CD4-positive, alpha-beta T cell treated with Interleukin-12 subunit alpha and Interleukin-12 subunit beta, for 1 hour (primary cell): ENCODE measurements around the gene PRKAB1.
"Not testable (repeated sequence)": the region's sequence is repeated elsewhere in the genome, so short reads cannot be mapped to it uniquely, and the experiment has no call there.

Experiments
- DNase-seq: peaks from one replicate; pipeline ENCODE4 v3.0.0-alpha.2; 2020

Gene PRKAB1, protein sequence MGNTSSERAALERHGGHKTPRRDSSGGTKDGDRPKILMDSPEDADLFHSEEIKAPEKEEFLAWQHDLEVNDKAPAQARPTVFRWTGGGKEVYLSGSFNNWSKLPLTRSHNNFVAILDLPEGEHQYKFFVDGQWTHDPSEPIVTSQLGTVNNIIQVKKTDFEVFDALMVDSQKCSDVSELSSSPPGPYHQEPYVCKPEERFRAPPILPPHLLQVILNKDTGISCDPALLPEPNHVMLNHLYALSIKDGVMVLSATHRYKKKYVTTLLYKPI

GRCh38 chr12:119667577-119668323 lies at the start of gene PRKAB1:
TSS of gene PRKAB1 (plus strand) at chr12:119668133. CDS start at chr12:119668245, 112 bp downstream.
- DNase-seq = peak; percentile 97

DNA sequence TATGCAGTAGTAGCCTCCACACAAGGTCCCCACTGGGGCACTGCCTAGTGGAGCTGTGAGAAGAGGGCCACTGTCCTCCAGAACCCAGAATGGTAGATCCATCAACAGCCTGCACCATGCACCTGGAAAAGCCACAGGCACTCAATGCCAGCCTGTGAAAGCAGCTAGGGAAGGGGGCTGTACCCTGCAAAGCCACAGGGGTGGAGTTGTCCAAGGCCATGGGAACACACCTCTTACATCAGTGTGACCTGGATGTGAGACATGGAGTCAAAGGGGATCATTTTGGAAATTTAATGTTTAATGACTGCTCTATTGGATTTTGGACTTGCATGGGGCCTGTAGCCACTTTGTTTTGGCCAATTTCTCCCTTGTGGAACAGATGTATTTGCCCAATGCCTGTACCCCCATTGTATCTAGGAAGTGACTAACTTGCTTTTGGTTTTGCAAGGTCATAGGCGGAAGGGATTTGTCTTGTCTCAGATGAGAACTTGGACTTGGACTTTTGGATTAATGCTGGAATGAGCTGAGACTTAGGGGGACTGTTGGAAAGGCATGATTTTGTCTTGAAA lies 49.5 kb upstream of the PRKAB1 start:
- DNase-seq = not testable (repeated sequence)

GRCh38 chr12:119620490-119620889 lies 47.4 kb upstream of the PRKAB1 start:
- DNase-seq = no peak

DNA sequence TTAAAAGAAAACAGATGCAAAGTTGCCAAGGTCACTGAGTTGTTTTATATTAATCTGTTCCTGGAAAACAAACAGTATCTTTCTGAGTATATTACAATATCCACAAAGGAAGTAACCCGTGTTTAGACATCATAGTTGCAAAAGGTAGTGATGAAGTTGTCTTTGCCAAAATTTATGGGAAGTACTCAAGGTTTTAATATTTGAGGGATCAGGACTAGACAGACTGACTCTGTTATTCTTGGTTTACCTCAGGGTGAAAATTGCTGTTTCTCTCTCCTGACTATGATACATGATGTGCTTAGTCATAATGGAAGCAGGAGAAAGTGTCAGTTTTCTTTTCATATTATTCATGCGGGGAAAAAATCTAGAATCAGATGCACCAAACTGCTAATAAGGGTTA lies 46.1 kb upstream of the PRKAB1 start:
- no peak for DNase-seq

DNA sequence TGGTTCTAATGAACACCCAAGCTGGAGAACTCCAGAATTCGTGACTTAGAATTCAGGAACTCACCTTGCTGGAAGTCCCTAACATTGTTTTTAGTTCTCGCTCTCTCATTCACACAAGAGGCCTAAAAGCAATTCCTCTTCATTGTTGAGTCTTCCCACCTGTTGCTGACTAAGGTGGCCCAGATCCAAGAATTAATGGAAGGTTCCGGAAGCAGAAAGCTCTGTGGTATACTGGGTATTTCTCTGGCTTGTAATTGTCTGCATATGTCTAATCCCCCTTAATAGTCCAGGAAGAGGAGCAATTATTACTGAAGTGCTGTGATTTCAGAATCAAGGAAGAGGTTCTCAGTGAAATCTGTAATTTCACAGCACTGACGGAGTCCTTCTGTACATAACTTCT lies 43.0 kb upstream of the PRKAB1 start:
- DNase-seq = no peak

GRCh38 chr12:119627019-119627643 lies 40.8 kb upstream of the PRKAB1 start:
- DNase-seq = no peak

GRCh38 chr12:119627686-119628085 lies 40.2 kb upstream of the PRKAB1 start:
- no peak for DNase-seq

- no peak for DNase-seq
These were observed 37.6 kb upstream of the PRKAB1 start for GRCh38 chr12:119630223-119630780.

GRCh38 chr12:119630962-119631550 lies 36.9 kb upstream of the PRKAB1 start:
- DNase-seq = no peak

DNA sequence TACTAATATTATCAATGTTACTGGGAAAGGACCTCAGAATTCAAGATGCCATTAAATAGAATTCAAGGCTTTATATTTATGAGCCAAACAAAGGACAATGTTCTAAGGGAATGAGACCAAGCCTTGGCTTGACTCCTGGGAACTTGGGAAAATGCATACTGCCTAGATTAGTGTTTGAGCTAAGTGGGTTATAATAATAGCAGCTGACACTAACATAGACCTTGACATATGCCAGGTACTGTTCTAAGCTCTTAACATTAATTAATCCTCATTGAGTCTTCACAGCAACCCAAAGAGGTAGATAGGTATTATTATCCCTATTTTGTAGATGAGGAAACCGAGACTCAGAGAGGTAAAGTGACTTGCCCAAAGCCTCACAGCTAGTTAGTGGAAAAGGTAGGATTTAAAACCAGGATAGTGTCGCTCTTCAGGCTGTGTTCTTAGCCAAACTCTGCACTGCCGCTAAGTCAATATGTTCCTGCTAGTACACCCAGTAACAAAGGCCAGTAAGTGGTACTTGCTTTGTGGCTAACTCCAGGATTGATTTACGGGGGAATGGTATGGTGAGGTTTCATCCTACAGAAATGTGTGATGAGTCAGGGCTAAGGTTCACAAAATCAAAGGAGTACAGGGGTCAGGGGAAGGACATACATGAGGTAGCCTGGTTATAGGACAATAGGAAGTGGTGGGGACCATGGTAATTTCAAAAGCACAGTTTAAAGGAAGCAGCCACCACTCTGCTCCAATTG lies 35.8 kb upstream of the PRKAB1 start:
- DNase-seq = no peak

DNA sequence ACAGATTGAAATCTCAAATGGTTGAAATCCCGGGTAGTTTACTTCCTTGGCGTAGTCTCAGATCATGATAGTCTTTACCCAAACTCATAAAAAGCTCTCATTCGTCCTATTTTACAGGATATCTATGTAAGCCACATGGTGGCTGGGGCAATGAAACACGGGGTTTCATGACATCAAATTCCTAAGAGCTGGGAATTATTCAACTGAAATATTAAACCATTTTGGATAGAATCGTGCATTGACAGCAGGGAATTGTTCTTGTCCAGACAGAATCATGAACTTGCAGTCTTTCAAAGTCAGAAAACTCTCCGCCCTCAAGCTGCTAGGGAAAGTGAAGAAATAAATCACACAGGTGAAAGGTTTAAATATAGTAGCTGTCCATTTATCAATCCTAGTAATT lies 33.2 kb upstream of the PRKAB1 start:
- no peak for DNase-seq

GRCh38 chr12:119642986-119643385 lies 24.9 kb upstream of the PRKAB1 start:
- DNase-seq = no peak

DNA sequence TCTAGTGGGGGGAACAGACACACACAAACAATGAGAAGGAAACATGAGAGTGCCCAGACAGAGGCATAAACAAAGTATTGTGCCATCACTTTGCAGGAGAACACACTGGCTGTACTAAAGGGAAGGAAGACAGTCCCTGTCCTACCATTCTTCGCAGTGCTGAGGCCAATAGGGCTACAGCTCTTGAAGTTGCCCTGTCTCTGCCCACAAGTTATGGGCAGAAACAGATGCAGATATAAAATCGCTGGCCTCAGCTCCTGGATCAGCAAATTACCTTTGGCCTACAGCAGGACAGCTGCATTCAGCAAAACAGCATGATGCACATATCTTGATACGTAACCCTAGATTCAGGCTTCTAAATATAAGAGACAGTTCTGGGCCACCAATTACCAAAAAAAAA lies 23.0 kb upstream of the PRKAB1 start:
- DNase-seq = no peak

DNA sequence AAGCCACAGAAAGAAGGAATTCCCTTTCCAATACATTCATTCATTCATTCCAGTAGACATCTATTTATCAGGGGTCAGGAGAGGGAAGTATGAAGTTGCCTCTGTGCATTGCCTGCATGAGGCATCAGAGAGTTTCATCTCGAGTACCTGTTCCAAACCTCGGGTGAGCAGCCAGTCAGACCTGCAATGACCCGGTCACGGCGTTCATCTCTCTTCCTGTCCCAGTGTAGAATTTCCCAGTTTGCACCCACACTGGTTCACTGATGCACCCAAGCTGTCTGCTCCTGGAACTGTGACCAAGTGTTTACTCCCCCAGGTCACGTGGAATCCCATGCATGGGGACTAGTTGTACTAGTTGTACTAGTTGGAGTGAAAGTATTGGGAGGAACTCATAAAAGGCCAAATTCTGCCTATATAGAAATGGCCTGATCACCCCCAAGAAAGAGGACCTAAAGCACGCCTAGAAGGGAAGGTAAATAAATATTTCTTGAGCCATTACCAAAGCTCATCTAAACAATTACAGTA lies 22.3 kb upstream of the PRKAB1 start:
- no peak for DNase-seq

- peak; percentile 32 for DNase-seq
These were observed 18.6 kb upstream of the PRKAB1 start for GRCh38 chr12:119649202-119649808.

DNA sequence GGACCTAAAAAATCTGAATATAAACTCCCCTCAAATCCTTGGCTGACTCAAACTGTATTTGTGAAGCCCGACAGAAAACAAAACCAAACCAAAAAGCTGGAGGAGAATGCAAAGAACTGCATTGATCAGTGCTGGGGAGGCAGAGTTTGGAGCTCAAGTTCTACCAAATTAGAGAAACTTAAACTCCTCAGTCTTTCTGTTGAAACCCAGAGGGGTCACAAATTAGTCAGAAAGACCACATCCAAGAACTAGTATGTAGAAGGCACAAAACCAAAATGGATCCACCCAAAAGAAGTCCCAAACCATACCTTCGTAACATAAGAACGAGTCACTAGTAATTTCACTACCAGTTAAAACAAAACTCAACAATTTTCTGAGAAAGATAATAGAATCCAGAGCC lies 15.3 kb upstream of the PRKAB1 start:
- no peak for DNase-seq

DNA sequence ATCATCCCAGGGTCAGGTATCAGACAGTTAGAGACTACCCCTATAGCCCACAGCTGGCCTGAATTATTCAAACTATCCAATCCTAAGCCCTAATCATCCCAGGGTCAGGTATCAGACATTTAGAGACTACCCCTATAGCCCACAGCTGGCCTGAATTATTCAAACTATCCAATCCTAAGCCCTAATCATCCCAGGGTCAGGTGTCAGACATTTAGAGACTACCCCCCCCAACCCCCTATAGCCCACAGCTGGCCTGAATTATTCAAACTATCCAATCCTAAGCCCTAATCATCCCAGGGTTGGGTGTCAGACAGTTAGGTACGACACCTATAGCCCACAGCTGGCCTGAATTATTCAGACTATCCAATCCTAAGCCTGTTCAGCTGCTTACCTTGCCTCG lies 10.9 kb upstream of the PRKAB1 start:
- DNase-seq = not testable (repeated sequence)

DNA sequence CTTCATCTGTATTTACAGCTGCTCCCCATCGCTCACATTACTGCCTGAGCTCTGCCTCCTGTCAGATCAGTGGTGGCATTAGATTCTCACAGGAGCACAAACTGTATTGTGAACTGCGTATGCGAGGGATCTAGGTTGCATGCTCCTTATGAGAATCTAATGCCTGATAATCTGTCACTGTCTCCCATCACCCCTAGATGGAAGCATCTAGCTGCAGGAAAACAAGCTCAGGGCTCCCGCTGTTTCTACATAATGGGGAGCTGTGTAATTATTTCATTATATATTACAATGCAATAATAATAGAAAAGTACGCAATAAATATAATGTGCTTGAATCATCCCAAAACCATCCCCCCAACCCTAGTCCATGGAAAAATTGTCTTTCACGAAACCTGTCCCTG lies 9.8 kb upstream of the PRKAB1 start:
- not testable (repeated sequence) for DNase-seq

DNA sequence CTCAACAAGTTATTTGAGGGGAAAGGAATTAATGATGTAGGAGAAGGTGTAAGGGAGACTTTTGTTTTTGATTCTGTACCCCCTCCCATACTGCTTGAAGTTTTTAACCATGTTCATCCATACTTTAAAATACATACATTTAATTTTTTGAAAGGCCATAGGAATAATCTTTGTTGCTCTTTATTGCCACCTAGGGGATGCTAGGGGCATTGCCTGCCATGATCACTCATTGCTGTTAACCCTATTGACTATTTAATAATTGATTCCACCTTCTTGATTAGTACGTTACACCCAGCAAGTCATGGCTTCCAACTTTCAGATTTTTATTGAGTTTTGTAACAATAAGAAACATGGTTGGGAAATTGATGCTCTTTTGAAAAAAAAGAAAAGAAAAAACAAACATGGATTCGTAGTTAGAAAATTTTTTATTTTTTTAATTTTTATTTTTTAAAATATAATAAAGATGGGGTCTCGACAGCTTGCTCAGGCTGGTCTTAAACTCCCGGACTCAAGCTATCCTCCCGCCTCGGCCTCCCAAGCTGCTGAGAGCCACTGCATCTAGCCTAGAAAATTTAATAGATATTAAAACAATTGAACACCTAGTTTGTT lies 8.5 kb upstream of the PRKAB1 start:
- DNase-seq = peak; percentile 67

GRCh38 chr12:119660076-119660475 lies 7.9 kb upstream of the PRKAB1 start:
- DNase-seq = peak; percentile 13

DNA sequence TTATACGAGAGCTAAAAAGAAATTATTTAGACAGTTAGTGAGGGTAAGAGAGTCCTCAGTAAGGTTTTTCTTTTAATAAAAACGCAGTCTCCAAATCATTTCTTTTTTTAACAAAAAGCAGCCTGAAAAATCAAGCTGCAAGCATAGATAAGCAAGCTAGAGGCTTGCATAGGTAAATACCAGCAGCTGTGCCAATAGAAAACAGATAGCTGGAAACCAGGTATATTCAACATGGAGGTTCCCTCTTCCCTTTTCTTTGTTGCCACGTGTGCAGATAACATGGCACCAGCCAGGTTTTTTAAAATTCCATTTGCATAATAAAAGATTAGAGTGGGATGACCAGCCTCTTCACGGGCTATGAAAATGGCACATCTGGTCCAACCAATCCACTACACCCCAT lies 6.1 kb upstream of the PRKAB1 start:
- no peak for DNase-seq
